Gastroesophageal sphincter (tissue), 3 donors: ENCODE data around the gene HAUS5.

ENCODE experiments used
- CTCF ChIP-seq, 4 experiments: fragments of 200-600 bp in 2 of 4; fragments of 450-650 bp in 2 of 4; sonication (generic) in 1 of 4; IDR thresholded peaks; one replicate each; pipeline ENCODE4 v1.5.1; 2017 to 2019; ENCODE audit warnings: antibody characterized with exemption in 4 of 4, mild to moderate bottlenecking in 2 of 4, moderate library complexity in 2 of 4
- EP300 ChIP-seq: sonication (generic); formaldehyde crosslinking; IDR thresholded peaks from one replicate; pipeline ENCODE4 v1.6.1; 2017; ENCODE audit warnings: antibody characterized with exemption, mild to moderate bottlenecking
- POLR2AphosphoS5 ChIP-seq: sonication (generic); formaldehyde crosslinking; IDR thresholded peaks from one replicate; pipeline ENCODE4 v1.6.1; 2017; ENCODE audit warnings: antibody characterized with exemption

DNA sequence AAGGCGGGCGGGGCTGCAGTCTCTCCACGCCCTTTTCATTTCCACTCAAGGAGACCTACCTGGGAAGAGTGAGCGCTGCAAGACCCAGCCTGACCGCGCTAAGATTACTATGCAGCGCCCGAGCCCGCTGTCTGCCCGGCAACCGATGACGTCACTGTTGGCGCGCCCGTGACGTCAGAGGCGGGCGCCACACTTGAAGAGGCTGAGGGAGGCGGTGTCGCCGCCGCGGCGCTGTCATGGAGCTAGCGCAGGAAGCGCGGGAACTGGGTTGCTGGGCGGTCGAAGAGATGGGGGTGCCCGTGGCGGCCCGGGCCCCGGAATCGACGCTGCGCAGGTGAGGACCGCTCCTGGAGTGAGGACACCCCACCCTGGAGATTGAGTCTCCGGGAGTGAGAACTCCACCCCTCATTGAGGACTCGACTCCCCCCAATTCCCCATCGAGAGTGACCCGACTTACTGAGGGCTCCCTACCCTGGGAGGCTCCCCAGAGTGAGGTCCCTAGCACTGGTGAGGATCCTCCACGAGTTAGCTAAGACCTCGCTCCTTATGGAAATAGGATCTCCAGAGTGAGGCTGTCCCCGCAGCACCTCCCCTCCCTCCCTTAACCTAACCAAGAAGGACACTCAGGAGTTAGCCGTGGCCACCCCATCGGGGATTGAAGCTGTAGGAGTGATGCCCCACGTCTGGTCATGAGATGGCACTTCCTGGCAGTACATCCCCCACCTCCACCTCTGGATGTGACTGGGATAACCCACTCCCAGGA is at the start of gene HAUS5:
- peak; percentile 46 for TF ChIP-seq POLR2AphosphoS5
- TF ChIP-seq CTCF (IDR thresholded peaks at IDR 0.05): peak in 1 of 4 experiments; percentile 30
- no peak for TF ChIP-seq EP300
